Measurements from ENCODE around the gene SIDT2. TPM values are rescaled to one million over a fixed set of nuclear protein-coding genes. Genes with fewer than 3 reads are reported as not detected.

The SIDT2 gene
- total and polyA plus RNA-seq, 2 experiments from 2014 or later, result 16.1 to 32.9 TPM

- DNase-seq (ENCODE audit: low read depth in 1 of 2, low spot score in 1 of 2), result peak; percentile 88 to 89
- peaks cover 14% of the 10 kb centered on the region for H3K4me1 ChIP-seq (ENCODE audit: low read depth)
- H3K36me3 ChIP-seq, result peaks cover 9% of the 10 kb centered on the region
- H3K4me3 ChIP-seq, result no peak overlapping the region
- H3K9me3 ChIP-seq (ENCODE audit: low read depth), result no peaks in the 10 kb centered on the region
- TF ChIP-seq CTCF (IDR thresholded peaks at IDR 0.05; ENCODE audit: low read depth, low read length), result peak; percentile 75
- no peaks in the 10 kb centered on the region for H3K27me3 ChIP-seq
- no peak overlapping the region for H3K27ac ChIP-seq
Measured at GRCh38 chr11:117226388-117227385, 48.1 kb downstream of the SIDT2 start.

DNA sequence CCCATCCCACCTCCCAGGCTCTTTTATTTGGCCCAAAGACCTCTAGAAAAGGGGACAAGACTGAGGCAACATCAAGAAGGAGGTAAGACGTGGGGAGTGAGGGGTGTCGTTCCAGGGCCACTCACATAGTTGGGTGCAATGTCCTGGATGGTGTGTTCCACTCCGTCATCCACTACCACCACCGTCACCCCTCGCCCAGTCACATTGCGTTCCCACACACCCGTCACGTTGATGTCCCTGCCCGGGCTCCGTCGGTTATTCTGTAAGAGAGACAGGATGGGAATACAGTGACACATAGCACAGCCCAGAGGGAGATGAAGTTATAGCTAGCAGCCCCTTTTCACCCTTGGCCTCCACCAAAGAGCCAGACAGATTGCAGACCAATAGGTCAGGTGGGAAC is 49.5 kb downstream of the SIDT2 start:
- no peak for TF ChIP-seq CTCF (IDR thresholded peaks at IDR 0.05; ENCODE audit: low read depth, low read length)
- Histone ChIP-seq H3K9me3 (ENCODE audit: low read depth) (no peaks in the 10 kb centered on the region), H3K4me3 (no peak overlapping the region), H3K27ac (no peak overlapping the region), H3K36me3 (peaks cover 9% of the 10 kb centered on the region), H3K4me1 (ENCODE audit: low read depth) (peaks cover 7% of the 10 kb centered on the region), H3K27me3 (no peaks in the 10 kb centered on the region)
- DNase-seq (ENCODE audit: low read depth in 1 of 2, low spot score in 1 of 2), result no peak

GRCh38 chr11:117229411-117229810 is 50.9 kb downstream of the SIDT2 start:
- TF ChIP-seq CTCF (IDR thresholded peaks at IDR 0.05; ENCODE audit: low read depth, low read length), result no peak
- no peaks in the 10 kb centered on the region for H3K27me3 ChIP-seq
- DNase-seq (ENCODE audit: low read depth in 1 of 2, low spot score in 1 of 2), result no peak
- no peak overlapping the region for H3K27ac ChIP-seq
- H3K36me3 ChIP-seq, result peaks cover 9% of the 10 kb centered on the region
- H3K4me1 ChIP-seq (ENCODE audit: low read depth), result peaks cover 4% of the 10 kb centered on the region
- H3K9me3 ChIP-seq (ENCODE audit: low read depth), result no peaks in the 10 kb centered on the region
- H3K4me3 ChIP-seq, result no peak overlapping the region

GRCh38 chr11:117229931-117230285 is 51.4 kb downstream of the SIDT2 start:
- Histone ChIP-seq H3K4me1 (ENCODE audit: low read depth) (no peaks in the 10 kb centered on the region), H3K36me3 (peaks cover 9% of the 10 kb centered on the region), H3K27ac (no peak overlapping the region), H3K4me3 (no peak overlapping the region), H3K9me3 (ENCODE audit: low read depth) (no peaks in the 10 kb centered on the region), H3K27me3 (no peaks in the 10 kb centered on the region)
- no peak for TF ChIP-seq CTCF (IDR thresholded peaks at IDR 0.05; ENCODE audit: low read depth, low read length)
- DNase-seq (ENCODE audit: low read depth in 1 of 2, low spot score in 1 of 2), result no peak

GRCh38 chr11:117230286-117230961 is 51.9 kb downstream of the SIDT2 start:
- Histone ChIP-seq H3K4me1 (ENCODE audit: low read depth) (no peaks in the 10 kb centered on the region), H3K27me3 (no peaks in the 10 kb centered on the region), H3K4me3 (no peak overlapping the region), H3K36me3 (peaks cover 9% of the 10 kb centered on the region), H3K9me3 (ENCODE audit: low read depth) (no peaks in the 10 kb centered on the region), H3K27ac (no peak overlapping the region)
- TF ChIP-seq CTCF (IDR thresholded peaks at IDR 0.05; ENCODE audit: low read depth, low read length), result no peak
- peak in 1 of 2 donors; percentile 38 for DNase-seq (ENCODE audit: low read depth in 1 of 2, low spot score in 1 of 2)
